ENCODE data around the gene ITGB3. TPM values are rescaled to one million over a fixed set of nuclear protein-coding genes. Genes with fewer than 3 reads are reported as not detected.

Gene ITGB3
- total and polyA plus RNA-seq, 9 of the 15 experiments (the other 6 are each of a cell fraction or from before 2014, with no cell fraction given), result 0.08 to 2.6 (median 0.62) TPM; not detected in 1

- TF ChIP-seq E2F8 (IDR thresholded peaks at IDR 0.05; ENCODE audit: low read depth, partially characterized antibody) (peak; percentile 16), NR2C1 (IDR thresholded peaks at IDR 0.05) (no peak), NR2C1 (tag; IDR thresholded peaks at IDR 0.05) (no peak), DDX20 (tag; IDR thresholded peaks at IDR 0.05; ENCODE audit: low read depth) (no peak), MNT (conservative IDR thresholded peaks at IDR 0.05) (peak; percentile 60 to 83), BCL6 (CRISPR knock-in tag; IDR thresholded peaks at IDR 0.05) (peak; percentile 8; the same call in 1 of the 2 replicates), RBFOX2 (IDR thresholded peaks at IDR 0.05; ENCODE audit: low read depth, low read length) (peak; percentile 44), ZNF165 (CRISPR knock-in tag; IDR thresholded peaks at IDR 0.05; ENCODE audit: borderline replicate concordance) (0 out of 2 replicates have a peak, but pooled peaks have one; percentile 37), SMAD1 (IDR thresholded peaks at IDR 0.05; ENCODE audit: low read depth, low read length, partially characterized antibody) (peak; percentile 48), TAF9B (IDR thresholded peaks at IDR 0.05; ENCODE audit: partially characterized antibody) (peak; percentile 45), ZNF551 (CRISPR knock-in tag; IDR thresholded peaks at IDR 0.05) (no peak), ESRRB (CRISPR knock-in tag; IDR thresholded peaks at IDR 0.05; ENCODE audit: borderline replicate concordance) (no peak), TCFL5 (CRISPR knock-in tag; conservative IDR thresholded peaks at IDR 0.05) (no peak), CBFA2T2 (conservative IDR thresholded peaks at IDR 0.05) (peak; percentile 93), ZBTB7A (IDR thresholded peaks at IDR 0.05; ENCODE audit: borderline replicate concordance, control insufficient read depth, low read depth, low read length) (peak; percentile 87; the same call in 1 of the 2 replicates), TEAD4 (IDR thresholded peaks at IDR 0.05; ENCODE audit: low read length) (peak; percentile 93), TEAD4 (CRISPR knock-in tag; IDR thresholded peaks at IDR 0.05; ENCODE audit: borderline replicate concordance) (no peak), HBP1 (CRISPR knock-in tag; IDR thresholded peaks at IDR 0.05) (no peak), SMARCA5 (IDR thresholded peaks at IDR 0.05) (no peak), ZNF584 (CRISPR knock-in tag; IDR thresholded peaks at IDR 0.05; ENCODE audit: low read depth) (peak; percentile 70; the same call in 1 of the 2 replicates), TSC22D4 (tag; IDR thresholded peaks at IDR 0.05) (no peak), BMI1 (IDR thresholded peaks at IDR 0.05; ENCODE audit: low read length) (no peak), MCM2 (IDR thresholded peaks at IDR 0.05; ENCODE audit: low read depth) (no peak), ZNF121 (CRISPR knock-in tag; conservative IDR thresholded peaks at IDR 0.05) (no peak), BRD9 (IDR thresholded peaks at IDR 0.05; ENCODE audit: low read depth, partially characterized antibody) (no peak), POLR3A (IDR thresholded peaks at IDR 0.05; ENCODE audit: borderline replicate concordance, extremely low read depth, insufficient read depth, insufficient read length) (no peak)
Observed at GRCh38 chr17:47218896-47219430, 34.7 kb upstream of the ITGB3 start (continued).
